K562 treated with DMSO at 1 percent for 48 hours (cell line): ENCODE results near the gene LRRC49. TPM values are rescaled to one million over a fixed set of nuclear protein-coding genes. Genes with fewer than 3 reads are reported as not detected.

Experiments
- total RNA-seq: library from RNA; unstranded; fragments of 300-600 nt; gene quantifications from 2 replicates; pipeline ENCODE4 v1.2.3, GENCODE V29; 2022; ENCODE audit warnings: low replicate concordance; ENCODE audit errors: extremely low read depth

LRRC49 gene
- total RNA-seq, result not detected in 2 replicates

GRCh38 chr15:70892002-70892911, at the start of gene LRRC49, which contains the start of gene THAP10:
Gene LRRC49 (plus strand): TSS chr15:70892826. CDS start chr15:70892895, 69 bp downstream.
Gene THAP10 (minus strand): TSS chr15:70892433. CDS start chr15:70892272, 161 bp downstream.

GRCh38 chr15:70853973-70854665, 38.5 kb upstream of the LRRC49 start, which contains the start of gene LARP6:
Gene LARP6 (minus strand): TSS chr15:70854157. CDS start chr15:70854088, 69 bp downstream.

Other genes with a start within 250 kb of the LRRC49 start
- gene UACA, start 129.3 kb upstream of the LRRC49 start, total RNA-seq, result not detected in 2 replicates
- gene LARP6, start 38.7 kb upstream of the LRRC49 start, total RNA-seq, result not detected in 2 replicates
- not detected in 2 replicates for gene THAP10, start 393 bp upstream of the LRRC49 start, total RNA-seq
- not detected in 2 replicates for gene THSD4, start 222.6 kb downstream of the LRRC49 start, total RNA-seq